Superior temporal gyrus (tissue), 1 donor: Measurements from ENCODE around the gene RBMY1E.
"Not testable (repeated sequence)": the region's sequence is repeated elsewhere in the genome, so short reads cannot be mapped to it uniquely, and the experiment has no call there.

ENCODE experiments used
- DNase-seq: peaks from one replicate; pipeline ENCODE4 v3.0.0-alpha.2; 2016; ENCODE audit errors: extremely low spot score

RBMY1E gene

DNA sequence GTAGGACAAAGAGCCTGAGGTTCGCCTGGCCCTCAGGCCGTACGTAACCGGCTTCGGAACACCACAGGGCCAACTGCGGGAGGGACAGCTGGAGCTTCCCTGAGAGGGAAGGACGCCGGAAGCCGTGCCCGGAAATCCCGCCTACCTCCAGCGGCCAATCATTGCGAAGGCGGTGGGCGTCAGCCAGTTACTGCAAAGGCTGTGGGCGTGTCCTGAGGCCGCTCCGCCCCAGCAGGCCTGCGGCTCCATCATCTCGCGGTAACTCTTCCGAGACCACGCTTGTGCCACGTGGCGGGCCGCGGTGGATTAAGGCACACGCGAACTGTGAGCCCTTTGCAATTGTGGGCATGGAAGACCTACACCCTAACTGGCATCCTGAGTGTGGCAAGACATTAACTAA lies at the start of gene RBMY1E:
Gene RBMY1E (minus strand): TSS at position 101 of the 400 bp plus-strand sequence. CDS start 1,978 bp downstream, outside the sequence.
- not testable (repeated sequence) for DNase-seq

DNA sequence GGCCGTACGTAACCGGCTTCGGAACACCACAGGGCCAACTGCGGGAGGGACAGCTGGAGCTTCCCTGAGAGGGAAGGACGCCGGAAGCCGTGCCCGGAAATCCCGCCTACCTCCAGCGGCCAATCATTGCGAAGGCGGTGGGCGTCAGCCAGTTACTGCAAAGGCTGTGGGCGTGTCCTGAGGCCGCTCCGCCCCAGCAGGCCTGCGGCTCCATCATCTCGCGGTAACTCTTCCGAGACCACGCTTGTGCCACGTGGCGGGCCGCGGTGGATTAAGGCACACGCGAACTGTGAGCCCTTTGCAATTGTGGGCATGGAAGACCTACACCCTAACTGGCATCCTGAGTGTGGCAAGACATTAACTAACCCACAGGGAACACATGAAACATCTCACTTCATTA lies 23.4 kb downstream of the RBMY1E start, which contains the start of gene RBMY1D:
Gene RBMY1D (minus strand): TSS at position 101 of the 400 bp plus-strand sequence. CDS start 2,013 bp downstream, outside the sequence.
- DNase-seq, result not testable (repeated sequence)

DNA sequence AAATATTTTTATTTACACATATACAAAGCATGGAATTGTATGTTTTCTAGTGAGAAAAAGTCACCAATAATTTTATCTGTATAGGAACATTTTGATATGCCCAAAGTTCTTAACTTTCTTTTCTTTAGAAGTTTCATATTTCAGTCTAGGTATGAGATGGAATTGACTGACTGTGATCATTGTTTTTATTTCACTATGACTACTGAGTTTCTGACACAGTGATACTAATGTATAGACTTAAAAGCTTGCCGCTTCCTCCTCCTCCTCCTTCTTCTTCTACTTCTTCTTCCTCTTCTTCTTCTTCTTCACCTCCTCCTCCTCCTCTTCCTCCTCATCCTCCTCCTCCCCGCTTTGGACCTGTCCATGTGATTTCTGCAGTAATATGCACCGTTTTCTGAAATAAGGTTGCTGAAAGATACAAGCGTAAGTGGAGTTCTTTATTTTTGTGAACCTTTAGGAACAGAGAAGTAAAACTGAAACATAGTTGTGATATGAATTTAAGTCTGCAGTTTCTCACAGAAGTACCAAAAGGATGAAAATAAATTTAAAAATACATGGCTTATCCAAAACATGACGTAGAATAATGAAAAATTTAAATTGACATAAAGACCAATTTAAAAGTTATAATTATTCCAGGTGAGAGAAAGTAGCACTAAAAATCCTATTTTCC lies 48.3 kb downstream of the RBMY1E start:
- DNase-seq, result not testable (repeated sequence)
